T-helper 1 cell treated with Interleukin-12 subunit alpha and Interleukin-12 subunit beta and Interleukin-4 antibody, amounts not matched to agents 30 μg/mL and 1 μg/mL, for 36 hours (primary cell): ENCODE measurements around the gene PSAPL1.

Experiments
- H3K27ac Mint-ChIP-seq: one replicate; pipeline ENCODE4 v1.8.0; 2021; ENCODE audit warnings: mild to moderate bottlenecking, mixed read lengths
- H3K27me3 Mint-ChIP-seq: one replicate; pipeline ENCODE4 v1.8.0; 2021; ENCODE audit warnings: low read depth, mixed read lengths
- H3K36me3 Mint-ChIP-seq: one replicate; pipeline ENCODE4 v1.8.0; 2021; ENCODE audit warnings: low read depth, mixed read lengths
- H3K4me1 Mint-ChIP-seq: one replicate; pipeline ENCODE4 v1.8.0; 2021; ENCODE audit warnings: low read depth, mixed read lengths
- H3K4me3 Mint-ChIP-seq: one replicate; pipeline ENCODE4 v1.8.0; 2021; ENCODE audit warnings: mild to moderate bottlenecking, moderate library complexity, mixed read lengths
- H3K9me3 Mint-ChIP-seq: one replicate; pipeline ENCODE4 v1.8.0; 2021; ENCODE audit warnings: mixed read lengths

The PSAPL1 gene

DNA sequence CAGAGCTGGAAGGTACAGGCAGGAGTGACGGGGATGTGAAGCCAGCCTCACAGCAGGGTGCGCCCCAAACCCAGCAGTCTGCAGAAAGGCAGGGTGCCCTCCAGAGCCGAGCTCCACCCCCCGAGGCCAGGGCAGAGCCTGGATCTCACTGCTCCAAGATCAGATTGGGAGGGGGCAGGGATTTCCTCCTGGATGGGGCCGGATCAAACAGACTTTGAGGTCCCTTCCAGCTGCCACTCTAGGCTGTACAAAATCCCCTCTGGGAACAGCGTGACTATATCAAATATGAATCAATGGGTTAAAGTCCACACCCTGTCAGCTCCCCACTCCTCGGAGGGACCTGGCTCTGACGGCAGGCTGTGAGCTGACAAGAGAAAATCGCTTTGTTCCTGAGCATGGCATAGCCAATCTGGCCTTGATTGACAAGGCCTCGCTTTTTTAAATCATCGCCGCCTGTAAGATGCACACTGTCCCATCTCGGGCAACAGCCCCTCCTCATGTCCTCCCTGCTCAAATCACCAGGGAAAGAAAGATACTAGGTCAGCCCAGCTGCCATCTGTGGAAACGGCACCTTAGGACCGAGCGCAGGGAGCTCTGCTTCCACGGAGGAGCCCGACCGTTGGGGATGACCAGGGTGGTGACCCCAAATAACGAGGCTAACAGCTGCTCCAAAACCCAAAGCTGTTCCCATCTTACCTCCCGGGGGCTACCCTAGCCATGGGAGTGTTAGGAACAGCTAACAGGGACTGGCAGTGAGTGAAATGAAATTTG, 39.9 kb downstream of the PSAPL1 start:
- Mint-ChIP-seq H3K36me3 (no peaks in the 10 kb centered on the region), H3K4me1 (no peaks in the 10 kb centered on the region), H3K27me3 (peaks cover 3% of the 10 kb centered on the region), H3K4me3 (no peak overlapping the region), H3K9me3 (no peaks in the 10 kb centered on the region), H3K27ac (no peak overlapping the region)

DNA sequence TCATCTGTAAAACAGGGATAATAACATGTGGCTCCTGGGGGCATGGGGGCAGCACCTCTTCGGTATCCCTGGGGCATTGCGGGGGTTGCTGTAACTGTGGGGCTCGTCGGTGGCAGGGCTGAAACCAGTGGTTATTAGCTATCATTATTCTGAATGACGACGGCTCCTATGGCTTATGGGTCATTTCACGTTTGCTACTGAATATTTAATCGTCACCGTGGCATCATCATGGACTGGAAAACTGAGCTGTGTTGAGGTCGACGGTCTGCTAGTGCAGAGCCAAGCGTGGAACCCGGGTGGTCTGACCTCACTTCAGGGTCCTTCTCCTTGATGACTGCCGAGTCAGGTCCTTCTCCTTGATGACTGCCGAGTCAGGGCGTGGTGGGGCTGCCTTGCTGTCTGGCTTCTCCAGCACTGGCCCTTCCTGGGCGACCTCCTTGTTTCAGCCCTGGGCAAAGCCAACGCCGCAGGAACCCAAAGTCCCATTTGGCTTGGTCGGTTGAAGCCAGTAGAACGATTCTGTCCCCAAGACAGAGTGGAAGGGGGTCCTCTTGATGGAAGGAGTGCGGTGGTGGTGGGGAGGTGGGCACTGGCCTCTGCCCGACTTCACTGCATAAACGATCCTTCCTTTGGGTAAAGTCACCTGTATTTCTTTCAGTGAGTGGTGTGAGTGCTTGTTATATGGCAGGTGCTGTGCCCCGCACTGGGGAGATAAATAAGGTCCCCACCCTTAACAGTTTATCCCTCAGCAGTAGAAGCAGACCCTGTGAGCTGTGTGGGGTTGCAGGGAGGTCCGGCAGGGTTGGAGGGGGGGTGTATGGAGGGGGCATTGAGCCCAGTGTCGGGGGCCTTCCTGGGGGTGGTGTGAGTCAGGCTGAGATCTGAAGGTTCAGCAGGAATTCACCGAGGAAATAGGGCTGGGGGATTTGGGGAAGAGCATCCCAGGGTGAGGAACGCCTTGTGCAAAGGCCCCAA, 40.8 kb downstream of the PSAPL1 start:
- no peaks in the 10 kb centered on the region for H3K9me3 Mint-ChIP-seq
- no peak overlapping the region for H3K27ac Mint-ChIP-seq
- H3K27me3 Mint-ChIP-seq = peaks cover 3% of the 10 kb centered on the region
- no peaks in the 10 kb centered on the region for H3K4me1 Mint-ChIP-seq
- H3K4me3 Mint-ChIP-seq = no peak overlapping the region
- H3K36me3 Mint-ChIP-seq = no peaks in the 10 kb centered on the region

DNA sequence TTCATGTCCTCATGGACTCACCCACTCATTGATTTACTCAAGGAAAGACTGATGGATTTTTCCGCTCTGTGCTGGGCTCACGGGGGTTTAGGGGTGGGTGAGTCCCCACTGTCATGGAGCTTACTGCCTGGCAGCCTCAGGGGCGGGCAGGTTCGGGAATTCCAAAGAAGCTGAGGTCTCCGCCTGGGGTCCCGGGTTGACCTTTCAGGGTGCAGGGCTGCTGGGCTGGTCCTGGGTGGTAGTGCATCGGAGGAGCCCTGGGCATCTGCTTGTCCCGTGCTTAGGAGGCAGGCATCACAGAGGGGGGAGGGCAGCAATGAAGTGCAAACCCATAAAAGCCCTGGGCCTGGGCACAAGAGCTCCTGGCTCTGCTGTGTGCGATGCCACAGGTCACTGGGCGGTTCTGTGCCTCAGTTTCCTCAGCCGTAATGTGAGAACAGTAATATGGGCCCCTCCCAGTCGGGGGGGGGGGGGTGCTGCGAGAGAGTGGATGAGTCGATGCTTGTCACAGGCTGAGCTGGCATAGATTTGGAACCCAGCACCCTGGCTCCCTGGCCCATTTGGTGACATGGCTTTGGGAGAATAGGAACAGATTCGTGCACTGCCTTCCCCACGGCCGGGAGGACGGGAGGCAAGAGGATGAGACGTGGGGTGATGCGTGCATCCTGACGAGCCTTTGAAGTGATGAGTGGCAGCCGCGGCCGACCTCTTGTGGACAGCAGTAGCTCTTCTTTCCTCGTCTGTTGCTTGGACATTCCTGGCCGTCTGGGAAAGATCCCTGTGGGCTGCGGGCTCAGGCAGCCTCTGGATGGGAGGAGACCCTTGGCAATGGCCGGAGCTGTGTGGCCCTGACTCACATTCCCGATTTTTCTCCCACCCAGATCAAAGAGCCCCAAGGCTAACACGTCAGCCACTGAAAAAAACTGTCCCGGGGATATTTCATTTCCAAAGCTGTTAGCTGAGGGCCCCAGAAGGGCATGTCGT, 42.0 kb downstream of the PSAPL1 start:
- Mint-ChIP-seq H3K27me3 (peaks cover 3% of the 10 kb centered on the region), H3K36me3 (no peaks in the 10 kb centered on the region), H3K4me1 (no peaks in the 10 kb centered on the region), H3K4me3 (no peak overlapping the region), H3K27ac (no peak overlapping the region), H3K9me3 (peaks cover 3% of the 10 kb centered on the region)

DNA sequence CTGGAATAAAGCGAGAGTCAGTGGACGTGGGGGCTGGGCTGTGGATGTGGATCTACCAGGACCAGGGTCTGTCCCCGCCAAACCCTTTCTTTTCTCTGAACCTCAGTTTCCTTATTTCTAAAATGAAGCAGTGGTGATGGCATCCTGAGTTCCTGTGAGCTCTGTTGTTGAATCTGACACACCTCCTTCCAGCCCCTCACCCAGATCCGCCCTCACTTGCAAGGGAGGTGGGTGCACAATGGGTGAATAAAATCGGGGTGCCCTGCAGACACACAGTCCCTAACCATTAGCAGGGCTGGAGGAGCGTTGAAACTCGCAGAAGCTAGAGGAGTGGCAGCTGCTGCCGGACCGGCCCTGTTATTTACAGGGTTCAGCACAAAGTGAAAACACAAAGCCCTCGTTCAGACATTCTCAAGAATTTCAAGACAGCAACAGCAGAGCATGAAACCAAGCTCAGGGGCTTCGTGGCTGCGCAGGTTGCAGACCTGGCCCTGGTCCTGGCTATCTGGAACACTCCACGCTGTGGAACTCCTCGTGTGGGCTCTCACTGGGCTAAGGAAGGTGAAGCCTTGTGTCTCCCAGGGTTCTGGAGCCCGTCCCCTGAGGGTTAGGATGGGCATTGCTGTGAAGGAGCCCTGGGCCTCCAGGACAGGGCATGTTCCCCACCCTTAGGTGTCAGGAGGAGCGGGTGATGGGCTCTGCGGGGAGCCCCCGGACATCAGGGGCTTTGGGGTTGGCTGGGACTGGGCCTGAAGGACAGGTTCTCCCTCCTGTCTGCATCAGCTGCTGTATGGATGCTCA, 42.9 kb downstream of the PSAPL1 start:
- Mint-ChIP-seq H3K27me3 (peaks cover 3% of the 10 kb centered on the region), H3K36me3 (no peaks in the 10 kb centered on the region), H3K27ac (no peak overlapping the region), H3K4me3 (no peak overlapping the region), H3K4me1 (no peaks in the 10 kb centered on the region), H3K9me3 (peaks cover 9% of the 10 kb centered on the region)

DNA sequence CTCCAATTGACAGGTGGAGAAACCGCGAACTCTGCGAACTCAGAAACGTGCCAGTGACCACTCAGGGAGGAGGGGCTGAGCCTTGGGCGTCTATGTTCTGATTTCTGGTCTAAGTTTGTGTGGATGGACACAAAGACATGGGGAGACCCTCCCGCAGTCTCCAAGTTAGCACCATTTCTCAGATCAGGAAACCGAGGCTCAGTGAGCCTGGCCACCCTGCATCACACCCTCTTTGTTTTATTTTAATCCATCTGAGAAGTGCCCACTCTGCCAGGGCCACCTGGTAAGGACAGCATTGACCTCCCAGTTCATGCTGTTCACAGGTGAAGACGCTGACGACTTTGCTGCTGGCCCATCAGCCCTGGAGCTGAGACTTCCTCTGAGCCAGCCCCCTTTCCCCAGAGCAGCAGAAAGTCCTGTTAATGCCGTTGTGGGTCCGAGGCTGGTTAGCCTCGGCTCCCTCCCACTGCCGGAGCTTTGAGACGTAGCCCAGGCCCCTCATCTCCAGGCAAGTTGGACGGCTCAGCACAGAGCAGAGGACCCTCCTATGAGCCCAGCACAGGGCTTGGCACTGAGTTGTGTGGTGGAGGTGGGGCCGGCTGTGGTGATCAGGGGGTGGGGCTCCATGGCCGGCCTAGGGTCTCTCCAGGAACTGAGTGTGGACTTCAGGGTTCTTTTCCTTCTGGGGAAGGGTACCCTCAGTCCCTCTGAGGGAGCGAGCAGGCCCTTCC, 43.7 kb downstream of the PSAPL1 start:
- H3K4me3 Mint-ChIP-seq = no peak overlapping the region
- H3K4me1 Mint-ChIP-seq = no peaks in the 10 kb centered on the region
- H3K9me3 Mint-ChIP-seq = peaks cover 13% of the 10 kb centered on the region
- H3K36me3 Mint-ChIP-seq = no peaks in the 10 kb centered on the region
- H3K27ac Mint-ChIP-seq = no peak overlapping the region
- no peaks in the 10 kb centered on the region for H3K27me3 Mint-ChIP-seq

DNA sequence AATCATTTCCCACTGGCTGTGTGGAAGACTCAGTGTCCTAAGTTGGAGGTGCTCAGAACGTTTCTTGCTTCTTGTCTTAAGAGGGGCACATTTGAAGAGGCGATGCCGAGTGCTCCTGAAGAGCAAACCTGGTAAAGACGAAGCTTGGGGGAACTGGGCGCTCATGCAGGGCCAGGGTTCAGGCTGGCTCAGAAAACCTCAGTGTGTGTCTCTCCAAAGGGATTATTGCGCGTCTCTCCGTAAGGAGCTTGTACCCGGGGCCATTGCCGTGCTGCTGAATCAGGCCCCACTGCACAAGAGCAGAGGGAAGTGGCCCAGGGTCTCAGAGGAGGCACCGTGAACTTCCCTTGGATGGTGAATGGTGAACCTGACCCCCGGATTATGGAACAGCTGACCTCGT, 44.4 kb downstream of the PSAPL1 start:
- no peak overlapping the region for H3K27ac Mint-ChIP-seq
- no peaks in the 10 kb centered on the region for H3K36me3 Mint-ChIP-seq
- H3K4me1 Mint-ChIP-seq = no peaks in the 10 kb centered on the region
- peaks cover 17% of the 10 kb centered on the region for H3K9me3 Mint-ChIP-seq
- H3K4me3 Mint-ChIP-seq = no peak overlapping the region
- H3K27me3 Mint-ChIP-seq = no peaks in the 10 kb centered on the region

DNA sequence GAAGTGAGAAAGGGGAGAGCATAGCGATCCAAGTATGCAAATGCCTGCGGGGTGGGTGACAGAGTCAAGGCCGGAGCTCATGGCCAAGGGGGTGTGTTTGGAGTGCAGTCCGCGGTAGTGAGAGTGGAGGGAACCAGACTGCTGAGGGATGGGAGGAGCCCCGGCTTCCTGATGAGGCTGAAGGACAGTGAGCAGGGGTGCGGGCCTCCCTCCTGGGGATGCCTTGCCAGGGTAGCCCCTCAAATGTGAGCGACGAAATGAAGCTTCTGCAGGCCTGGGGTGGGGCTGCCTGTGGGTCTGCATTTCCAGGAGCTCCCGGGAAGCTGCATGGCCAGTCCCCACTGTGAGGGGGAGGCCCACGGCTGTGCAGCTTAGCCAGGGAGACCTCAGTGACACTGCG, 45.0 kb downstream of the PSAPL1 start:
- Mint-ChIP-seq H3K4me1 (no peaks in the 10 kb centered on the region), H3K27me3 (no peaks in the 10 kb centered on the region), H3K36me3 (no peaks in the 10 kb centered on the region), H3K4me3 (no peak overlapping the region), H3K9me3 (peaks cover 17% of the 10 kb centered on the region), H3K27ac (no peak overlapping the region)

DNA sequence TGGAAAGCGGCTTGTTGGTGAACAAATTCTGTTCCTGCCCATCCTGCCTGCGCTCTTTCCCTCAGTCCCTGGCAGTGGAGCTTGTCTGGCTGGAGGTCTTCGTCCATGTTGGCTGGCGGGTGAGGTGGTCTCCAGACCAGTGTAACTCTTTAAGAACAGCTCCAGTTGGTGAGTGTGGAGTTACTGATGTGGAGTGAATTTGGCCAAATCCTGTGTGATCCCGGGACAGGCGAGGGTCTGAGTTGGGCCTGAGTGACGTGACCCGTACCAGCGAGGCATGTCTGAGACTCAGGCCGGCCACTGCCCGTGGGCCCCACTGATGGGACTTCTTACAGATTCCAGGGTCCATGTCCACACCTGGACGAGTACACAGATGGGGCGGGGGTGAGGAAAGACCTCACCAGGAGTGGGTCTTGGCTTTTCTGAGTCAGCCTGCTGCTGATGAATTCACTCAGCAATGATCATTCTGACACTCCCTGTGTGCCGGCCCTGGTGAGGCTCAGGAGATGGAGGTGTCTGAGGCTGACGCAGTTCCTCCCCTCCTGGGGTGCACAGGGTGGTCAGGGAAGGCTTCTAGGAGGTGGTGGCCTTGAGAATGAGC, 45.5 kb downstream of the PSAPL1 start:
- no peaks in the 10 kb centered on the region for H3K27me3 Mint-ChIP-seq
- no peaks in the 10 kb centered on the region for H3K36me3 Mint-ChIP-seq
- no peaks in the 10 kb centered on the region for H3K4me1 Mint-ChIP-seq
- H3K27ac Mint-ChIP-seq = no peak overlapping the region
- H3K9me3 Mint-ChIP-seq = peaks cover 17% of the 10 kb centered on the region
- no peak overlapping the region for H3K4me3 Mint-ChIP-seq

DNA sequence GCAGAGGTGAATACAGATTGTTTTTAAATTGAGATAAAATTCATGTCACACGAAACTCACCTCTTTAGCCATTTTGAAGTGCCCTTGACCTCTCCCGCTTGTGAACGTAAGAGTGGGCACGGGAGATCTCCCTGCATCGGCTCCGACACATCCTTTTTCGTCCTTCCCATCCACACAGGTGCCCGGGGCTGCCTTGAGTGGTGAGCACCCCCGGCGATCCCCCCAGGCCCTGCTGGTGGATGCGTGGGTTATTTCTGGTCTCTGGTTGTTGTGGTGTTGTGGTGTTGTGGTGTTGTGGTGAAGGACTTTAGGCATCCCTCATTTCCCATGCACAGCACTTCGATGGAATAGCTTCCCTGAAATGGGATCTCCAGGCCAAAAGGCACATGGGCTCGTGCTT, 46.1 kb downstream of the PSAPL1 start:
- Mint-ChIP-seq H3K27ac (no peak overlapping the region), H3K27me3 (no peaks in the 10 kb centered on the region), H3K9me3 (peaks cover 17% of the 10 kb centered on the region), H3K36me3 (no peaks in the 10 kb centered on the region), H3K4me3 (no peak overlapping the region), H3K4me1 (no peaks in the 10 kb centered on the region)

DNA sequence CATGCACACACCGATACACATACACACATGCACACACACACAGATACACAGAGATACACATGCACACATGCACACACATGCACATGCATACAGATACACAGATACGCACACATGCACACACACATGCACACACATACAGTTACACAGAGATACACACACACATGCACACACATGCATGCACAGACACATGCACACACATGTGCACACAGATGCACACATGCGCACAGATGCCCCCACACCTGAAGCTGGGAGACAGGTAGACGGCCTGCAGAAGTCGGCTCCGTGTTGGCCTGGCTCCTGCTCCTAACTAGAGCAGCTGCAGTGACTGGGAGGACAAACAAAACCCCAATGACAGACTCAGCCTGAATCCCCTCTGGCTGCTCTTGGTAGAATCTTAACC, 46.8 kb downstream of the PSAPL1 start:
- Mint-ChIP-seq H3K4me3 (no peak overlapping the region), H3K4me1 (no peaks in the 10 kb centered on the region), H3K27me3 (no peaks in the 10 kb centered on the region), H3K36me3 (no peaks in the 10 kb centered on the region), H3K27ac (no peak overlapping the region), H3K9me3 (peaks cover 17% of the 10 kb centered on the region)

DNA sequence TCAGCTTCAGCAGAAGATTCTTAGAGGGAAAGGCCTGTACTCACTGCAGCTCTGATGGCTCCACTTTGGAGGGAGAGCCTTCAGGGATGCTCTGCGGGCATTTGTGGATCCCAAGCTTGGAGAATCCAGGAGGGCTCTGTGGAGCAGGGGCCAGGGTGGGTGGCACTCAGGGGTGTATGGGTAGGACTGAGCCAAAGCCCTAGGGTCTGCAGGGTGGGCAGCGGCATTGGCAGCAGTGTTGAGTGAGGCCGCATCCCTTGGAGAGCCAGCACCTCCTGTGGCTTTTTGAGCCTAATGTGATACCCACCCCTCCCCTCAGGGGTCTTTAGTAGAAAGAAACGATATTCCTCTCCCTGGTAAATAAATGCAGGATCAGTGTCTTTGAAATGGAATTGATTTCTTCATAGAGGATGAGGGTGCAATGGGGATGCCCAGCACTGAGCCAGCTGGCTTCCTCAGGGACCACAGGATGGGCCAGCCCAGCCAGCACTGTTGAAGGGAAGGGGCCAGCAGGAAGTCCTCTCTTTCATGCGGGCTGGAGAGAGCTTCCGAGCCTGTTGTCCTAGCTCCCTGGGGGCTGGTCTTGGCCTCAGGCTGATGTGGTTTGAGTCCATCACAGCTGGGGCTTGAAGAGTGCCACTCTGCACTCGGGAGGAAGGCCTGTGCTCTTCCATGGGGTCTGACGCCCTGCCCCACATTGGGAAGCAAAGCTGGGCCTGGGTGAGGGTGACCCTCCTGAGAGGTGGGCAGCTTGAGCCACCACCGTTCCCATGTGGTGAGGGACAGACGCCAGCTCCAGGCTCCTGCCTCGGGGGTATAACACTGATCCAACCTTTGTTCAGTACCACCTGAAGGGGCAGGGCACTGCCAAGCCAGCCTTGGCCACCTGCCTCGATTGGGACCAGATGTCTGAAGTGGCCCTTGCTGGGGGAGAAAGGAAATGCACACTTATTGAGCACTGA, 49.5 kb downstream of the PSAPL1 start:
- no peaks in the 10 kb centered on the region for H3K36me3 Mint-ChIP-seq
- no peak overlapping the region for H3K4me3 Mint-ChIP-seq
- no peaks in the 10 kb centered on the region for H3K4me1 Mint-ChIP-seq
- H3K27ac Mint-ChIP-seq = no peak overlapping the region
- H3K27me3 Mint-ChIP-seq = no peaks in the 10 kb centered on the region
- peaks cover 17% of the 10 kb centered on the region for H3K9me3 Mint-ChIP-seq
